ENCODE data around the gene SGMS1. TPM values are rescaled to one million over a fixed set of nuclear protein-coding genes. Genes with fewer than 3 reads are reported as not detected.

Gene SGMS1
- total and polyA plus RNA-seq, 2 experiments from 2014 or later = 15.0 to 34.7 TPM

DNA sequence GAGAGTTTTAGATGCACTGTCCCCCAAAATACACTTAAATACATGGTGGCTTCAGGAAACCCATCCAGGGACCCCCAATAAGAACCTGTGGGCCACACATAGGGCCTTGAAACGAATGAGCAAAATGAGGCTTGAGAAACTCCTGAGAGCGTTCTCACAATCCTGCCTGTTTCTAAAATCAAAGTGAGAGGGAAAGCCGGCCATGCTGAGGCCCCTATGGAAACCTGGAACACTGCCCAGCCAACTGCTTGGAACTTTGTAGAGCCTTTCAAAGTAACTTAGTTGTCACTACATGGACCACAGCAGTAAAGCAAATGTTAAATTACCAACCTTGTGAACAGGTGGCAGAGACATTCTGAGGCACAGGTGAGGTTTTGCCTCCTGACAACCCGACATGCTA lies 13.4 kb downstream of the SGMS1 start (continued):
- TF ChIP-seq, protein P1, sequence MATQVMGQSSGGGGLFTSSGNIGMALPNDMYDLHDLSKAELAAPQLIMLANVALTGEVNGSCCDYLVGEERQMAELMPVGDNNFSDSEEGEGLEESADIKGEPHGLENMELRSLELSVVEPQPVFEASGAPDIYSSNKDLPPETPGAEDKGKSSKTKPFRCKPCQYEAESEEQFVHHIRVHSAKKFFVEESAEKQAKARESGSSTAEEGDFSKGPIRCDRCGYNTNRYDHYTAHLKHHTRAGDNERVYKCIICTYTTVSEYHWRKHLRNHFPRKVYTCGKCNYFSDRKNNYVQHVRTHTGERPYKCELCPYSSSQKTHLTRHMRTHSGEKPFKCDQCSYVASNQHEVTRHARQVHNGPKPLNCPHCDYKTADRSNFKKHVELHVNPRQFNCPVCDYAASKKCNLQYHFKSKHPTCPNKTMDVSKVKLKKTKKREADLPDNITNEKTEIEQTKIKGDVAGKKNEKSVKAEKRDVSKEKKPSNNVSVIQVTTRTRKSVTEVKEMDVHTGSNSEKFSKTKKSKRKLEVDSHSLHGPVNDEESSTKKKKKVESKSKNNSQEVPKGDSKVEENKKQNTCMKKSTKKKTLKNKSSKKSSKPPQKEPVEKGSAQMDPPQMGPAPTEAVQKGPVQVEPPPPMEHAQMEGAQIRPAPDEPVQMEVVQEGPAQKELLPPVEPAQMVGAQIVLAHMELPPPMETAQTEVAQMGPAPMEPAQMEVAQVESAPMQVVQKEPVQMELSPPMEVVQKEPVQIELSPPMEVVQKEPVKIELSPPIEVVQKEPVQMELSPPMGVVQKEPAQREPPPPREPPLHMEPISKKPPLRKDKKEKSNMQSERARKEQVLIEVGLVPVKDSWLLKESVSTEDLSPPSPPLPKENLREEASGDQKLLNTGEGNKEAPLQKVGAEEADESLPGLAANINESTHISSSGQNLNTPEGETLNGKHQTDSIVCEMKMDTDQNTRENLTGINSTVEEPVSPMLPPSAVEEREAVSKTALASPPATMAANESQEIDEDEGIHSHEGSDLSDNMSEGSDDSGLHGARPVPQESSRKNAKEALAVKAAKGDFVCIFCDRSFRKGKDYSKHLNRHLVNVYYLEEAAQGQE (IDR thresholded peaks at IDR 0.05; ENCODE audit: unreplicated experiment) = no peak
- no peak for TF ChIP-seq STAT1 (IDR thresholded peaks at IDR 0.05; ENCODE audit: unreplicated experiment)

DNA sequence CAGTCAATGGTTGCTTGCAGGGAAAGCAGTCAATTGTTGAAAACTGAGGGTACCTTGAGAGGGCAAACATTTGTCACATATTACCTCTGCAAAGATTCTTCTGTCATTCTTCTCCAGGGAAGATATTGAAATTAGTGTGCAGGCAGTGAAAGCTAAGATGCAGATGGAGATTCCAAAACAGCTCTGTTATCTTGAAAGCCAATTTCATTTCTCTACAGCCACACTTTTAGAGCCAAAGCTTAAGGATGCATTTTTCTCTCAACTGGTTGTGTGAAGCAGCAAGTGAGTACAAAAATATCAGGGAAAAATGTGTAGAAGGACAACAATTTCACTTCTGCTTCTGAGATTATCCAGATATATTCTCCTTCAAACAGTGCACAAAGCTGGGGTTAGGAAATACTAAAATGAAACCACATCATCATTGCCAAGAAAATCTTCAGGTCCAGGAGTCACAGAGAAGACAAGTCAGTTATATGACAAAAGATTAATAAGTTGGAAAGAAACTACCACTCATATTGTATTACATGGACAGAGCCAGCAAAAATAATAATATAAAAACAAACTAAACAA lies 16.3 kb downstream of the SGMS1 start:
- Histone ChIP-seq H3K27me3 (ENCODE audit: insufficient read depth) (no peaks in the 10 kb centered on the region), H3K27ac (ENCODE audit: low read depth) (no peak overlapping the region), H3K4me2 (no peak overlapping the region), H2AFZ (no peak overlapping the region), H3K36me3 (ENCODE audit: insufficient read depth) (no peaks in the 10 kb centered on the region), H3F3A (replicated peaks; ENCODE audit: low read depth) (no peaks in the 10 kb centered on the region), H3K4me3 (no peak overlapping the region), H3K9me2 (ENCODE audit: insufficient read depth) (no peaks in the 10 kb centered on the region), H3K79me2 (replicated peaks; ENCODE audit: insufficient read depth) (peaks cover 100% of the 10 kb centered on the region), H4K20me1 (replicated peaks; ENCODE audit: insufficient read depth) (peaks cover 7% of the 10 kb centered on the region; the same call in 1 of the 2 replicates), H3K4me1 (ENCODE audit: insufficient read depth) (peaks cover 31% of the 10 kb centered on the region)
- Mint-ChIP-seq H3K36me3 (ENCODE audit: low read depth) (no peaks in the 10 kb centered on the region), H3K4me3 (no peak overlapping the region), H3K27me3 (ENCODE audit: insufficient read depth, low read depth, poor library complexity) (peaks cover 1% of the 10 kb centered on the region), H3K4me1 (peaks cover 50% of the 10 kb centered on the region), H3K27ac (no peak overlapping the region), H3K9me3 (no peaks in the 10 kb centered on the region)
- DNase-seq (ENCODE audit: low spot score) (no peak), ATAC-seq (no peak)
- TF ChIP-seq, protein P2, sequence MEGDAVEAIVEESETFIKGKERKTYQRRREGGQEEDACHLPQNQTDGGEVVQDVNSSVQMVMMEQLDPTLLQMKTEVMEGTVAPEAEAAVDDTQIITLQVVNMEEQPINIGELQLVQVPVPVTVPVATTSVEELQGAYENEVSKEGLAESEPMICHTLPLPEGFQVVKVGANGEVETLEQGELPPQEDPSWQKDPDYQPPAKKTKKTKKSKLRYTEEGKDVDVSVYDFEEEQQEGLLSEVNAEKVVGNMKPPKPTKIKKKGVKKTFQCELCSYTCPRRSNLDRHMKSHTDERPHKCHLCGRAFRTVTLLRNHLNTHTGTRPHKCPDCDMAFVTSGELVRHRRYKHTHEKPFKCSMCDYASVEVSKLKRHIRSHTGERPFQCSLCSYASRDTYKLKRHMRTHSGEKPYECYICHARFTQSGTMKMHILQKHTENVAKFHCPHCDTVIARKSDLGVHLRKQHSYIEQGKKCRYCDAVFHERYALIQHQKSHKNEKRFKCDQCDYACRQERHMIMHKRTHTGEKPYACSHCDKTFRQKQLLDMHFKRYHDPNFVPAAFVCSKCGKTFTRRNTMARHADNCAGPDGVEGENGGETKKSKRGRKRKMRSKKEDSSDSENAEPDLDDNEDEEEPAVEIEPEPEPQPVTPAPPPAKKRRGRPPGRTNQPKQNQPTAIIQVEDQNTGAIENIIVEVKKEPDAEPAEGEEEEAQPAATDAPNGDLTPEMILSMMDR (conservative IDR thresholded peaks at IDR 0.05; ENCODE audit: low read depth in 2 of 2) = no peak
- no peak for TF ChIP-seq ZNF331 (CRISPR knock-in tag; IDR thresholded peaks at IDR 0.05; ENCODE audit: low read depth)

DNA sequence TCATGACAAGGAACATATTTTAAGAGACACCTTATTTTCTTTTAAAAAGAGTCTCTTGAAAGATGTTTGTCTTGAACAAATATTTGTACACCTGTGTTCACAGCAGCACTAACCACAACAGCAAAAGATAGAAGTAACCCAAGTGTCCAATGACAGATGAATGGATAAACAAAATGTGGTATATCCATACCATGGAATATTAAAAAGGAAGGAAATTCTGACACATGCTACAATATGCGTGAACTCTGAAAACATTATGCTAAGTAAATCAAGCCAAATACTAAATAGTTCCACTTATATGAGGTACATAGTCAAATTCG lies 17.8 kb downstream of the SGMS1 start:
- Histone ChIP-seq H3K27me3 (ENCODE audit: insufficient read depth) (no peaks in the 10 kb centered on the region), H3K27ac (ENCODE audit: low read depth) (no peak overlapping the region), H3K4me3 (no peak overlapping the region), H3K4me1 (ENCODE audit: insufficient read depth) (peaks cover 27% of the 10 kb centered on the region), H3K9me2 (ENCODE audit: insufficient read depth) (no peaks in the 10 kb centered on the region), H3K4me2 (no peak overlapping the region), H2AFZ (no peak overlapping the region), H3K79me2 (replicated peaks; ENCODE audit: insufficient read depth) (peaks cover 100% of the 10 kb centered on the region), H3K36me3 (ENCODE audit: insufficient read depth) (no peaks in the 10 kb centered on the region), H3F3A (replicated peaks; ENCODE audit: low read depth) (no peaks in the 10 kb centered on the region), H4K20me1 (replicated peaks; ENCODE audit: insufficient read depth) (peaks cover 7% of the 10 kb centered on the region; the same call in 1 of the 2 replicates)
- ATAC-seq (no peak), DNase-seq (ENCODE audit: low spot score) (no peak)
- H3K9me3 Mint-ChIP-seq = no peaks in the 10 kb centered on the region
- peaks cover 3% of the 10 kb centered on the region for H3K27me3 Mint-ChIP-seq (ENCODE audit: insufficient read depth, low read depth, poor library complexity)
- no peaks in the 10 kb centered on the region for H3K36me3 Mint-ChIP-seq (ENCODE audit: low read depth)
- H3K27ac Mint-ChIP-seq = no peak overlapping the region
- no peak overlapping the region for H3K4me3 Mint-ChIP-seq
- peaks cover 44% of the 10 kb centered on the region for H3K4me1 Mint-ChIP-seq
- TF ChIP-seq STAT1 (IDR thresholded peaks at IDR 0.05; ENCODE audit: unreplicated experiment) (no peak), POLR2AphosphoS5 (IDR thresholded peaks at IDR 0.05; ENCODE audit: low read depth) (no peak), CREB1 (CRISPR knock-in tag; IDR thresholded peaks at IDR 0.05; ENCODE audit: low read depth) (no peak), EZH2 (IDR thresholded peaks at IDR 0.05; ENCODE audit: low read depth, unreplicated experiment) (no peak), NANOG (IDR thresholded peaks at IDR 0.05; ENCODE audit: borderline replicate concordance) (no peak), ZNF114 (CRISPR knock-in tag; IDR thresholded peaks at IDR 0.05) (no peak)
- TF ChIP-seq, protein P1 (IDR thresholded peaks at IDR 0.05; ENCODE audit: unreplicated experiment) = no peak
- TF ChIP-seq, protein P3, sequence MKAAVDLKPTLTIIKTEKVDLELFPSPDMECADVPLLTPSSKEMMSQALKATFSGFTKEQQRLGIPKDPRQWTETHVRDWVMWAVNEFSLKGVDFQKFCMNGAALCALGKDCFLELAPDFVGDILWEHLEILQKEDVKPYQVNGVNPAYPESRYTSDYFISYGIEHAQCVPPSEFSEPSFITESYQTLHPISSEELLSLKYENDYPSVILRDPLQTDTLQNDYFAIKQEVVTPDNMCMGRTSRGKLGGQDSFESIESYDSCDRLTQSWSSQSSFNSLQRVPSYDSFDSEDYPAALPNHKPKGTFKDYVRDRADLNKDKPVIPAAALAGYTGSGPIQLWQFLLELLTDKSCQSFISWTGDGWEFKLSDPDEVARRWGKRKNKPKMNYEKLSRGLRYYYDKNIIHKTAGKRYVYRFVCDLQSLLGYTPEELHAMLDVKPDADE (IDR thresholded peaks at IDR 0.05) = no peak
- TF ChIP-seq, protein P2 (conservative IDR thresholded peaks at IDR 0.05; ENCODE audit: low read depth in 2 of 2) = no peak
